Caco-2 (cell line): Measurements from ENCODE around the gene SPECC1. TPM values are rescaled to one million over a fixed set of nuclear protein-coding genes. Genes with fewer than 3 reads are reported as not detected.

Experiments used
- BruUV-seq: library from RNA; stranded (reverse); fragments of 400-500 nt; replicated peaks from 2 replicates; lab custom pipeline; 2021; lab: Mats Ljungman, UMichigan
- CTCF ChIA-PET: fragments of 300-600 bp; sonication (Branson Sonifier 250); formaldehyde crosslinking; loops from one replicate; lab custom pipeline; 2022; ENCODE audit warnings: antibody characterized with exemption; lab: Charles Lee
- POLR2A ChIA-PET: fragments of 300-600 bp; sonication (Branson Sonifier 250); formaldehyde crosslinking; loops from one replicate; lab custom pipeline; 2022; ENCODE audit warnings: antibody characterized with exemption; lab: Charles Lee
- DNase-seq, 2 experiments: peaks; one replicate each; pipeline versions ENCODE4 v3.0.0 to v3.0.0-alpha.2; 2020 to 2022
- H3K27me3 ChIP-seq: replicated peaks from 2 replicates; pipeline ENCODE4 v1.6.0; 2011; ENCODE audit warnings: low read length; ENCODE audit not compliant: control insufficient read depth, insufficient read depth
- H3K36me3 ChIP-seq: 2 replicates; pipeline ENCODE4 v1.5.1; 2011; ENCODE audit warnings: low read length; ENCODE audit not compliant: control insufficient read depth, insufficient read depth
- H3K4me1 ChIP-seq: fragments of 250-450 bp; sonication (Bioruptor Pico); 2 replicates; pipeline ENCODE4 v1.5.1; 2020; ENCODE audit warnings: mild to moderate bottlenecking
- H3K4me3 ChIP-seq: 2 replicates; pipeline ENCODE4 v1.5.1; 2011; ENCODE audit warnings: low read depth, mild to moderate bottlenecking, control low read depth, low read length
- H3K9me3 ChIP-seq: fragments of 250-450 bp; sonication (Bioruptor Pico); 2 replicates; pipeline ENCODE4 v1.5.1; 2020; ENCODE audit warnings: mild to moderate bottlenecking, moderate library complexity
- H3K27ac Mint-ChIP-seq: one replicate; pipeline ENCODE4 v1.8.0; 2022; ENCODE audit warnings: mixed read lengths; ENCODE audit not compliant: unreplicated experiment
- H3K27me3 Mint-ChIP-seq: one replicate; pipeline ENCODE4 v1.8.0; 2022; ENCODE audit warnings: mixed read lengths; ENCODE audit not compliant: insufficient read depth, unreplicated experiment
- H3K36me3 Mint-ChIP-seq: one replicate; pipeline ENCODE4 v1.8.0; 2022; ENCODE audit warnings: mild to moderate bottlenecking, mixed read lengths; ENCODE audit not compliant: insufficient read depth, unreplicated experiment
- H3K4me1 Mint-ChIP-seq: one replicate; pipeline ENCODE4 v1.8.0; 2022; ENCODE audit warnings: low read depth, mixed read lengths; ENCODE audit not compliant: unreplicated experiment
- H3K4me3 Mint-ChIP-seq: one replicate; pipeline ENCODE4 v1.8.0; 2022; ENCODE audit warnings: mild to moderate bottlenecking, moderate library complexity, mixed read lengths; ENCODE audit not compliant: unreplicated experiment
- H3K9me3 Mint-ChIP-seq: one replicate; pipeline ENCODE4 v1.8.0; 2022; ENCODE audit warnings: mixed read lengths; ENCODE audit not compliant: unreplicated experiment
- intact Hi-C: fragments of 100-400 bp; cut with micrococcal nuclease; formaldehyde crosslinking; loops from one replicate; pipeline ENCODE4 v1.10.0; 2022; ENCODE audit not compliant: unreplicated experiment
- total RNA-seq: library from RNA; stranded (reverse); gene quantifications from 2 replicates; pipeline ENCODE4 v1.2.3, GENCODE V29; 2022
- TF ChIP-seq, protein P1 (sequence below), 2 experiments: fragments of 200-600 bp in 1 of 2; IDR thresholded peaks; 1 replicate in 1 of 2; 2 replicates in 1 of 2; pipeline versions ENCODE4 v1.5.1 to v1.8.0; 2011 to 2022; ENCODE audit warnings: antibody characterized with exemption in 1 of 2, control low read depth in 1 of 2, inconsistent platforms in 1 of 2, low read depth in 1 of 2, low read length in 1 of 2, mild to moderate bottlenecking in 1 of 2, moderate library complexity in 1 of 2; ENCODE audit not compliant: insufficient read depth in 1 of 2, severe bottlenecking in 1 of 2, unreplicated experiment in 1 of 2

The SPECC1 gene
- total RNA-seq, 1 experiment from 2014 or later: 123 TPM

GRCh38 chr17:20084621-20085282 is 75.6 kb downstream of the SPECC1 start:
- peaks cover 19% of the 10 kb centered on the region for H3K27me3 Mint-ChIP-seq
- no peaks in the 10 kb centered on the region for H3K36me3 Mint-ChIP-seq
- intact Hi-C loops: no loop called here
- no peaks in the 10 kb centered on the region for H3K9me3 Mint-ChIP-seq
- H3K27me3 ChIP-seq: no peaks in the 10 kb centered on the region
- no peak overlapping the region for H3K4me3 Mint-ChIP-seq
- TF ChIP-seq, protein P1, sequence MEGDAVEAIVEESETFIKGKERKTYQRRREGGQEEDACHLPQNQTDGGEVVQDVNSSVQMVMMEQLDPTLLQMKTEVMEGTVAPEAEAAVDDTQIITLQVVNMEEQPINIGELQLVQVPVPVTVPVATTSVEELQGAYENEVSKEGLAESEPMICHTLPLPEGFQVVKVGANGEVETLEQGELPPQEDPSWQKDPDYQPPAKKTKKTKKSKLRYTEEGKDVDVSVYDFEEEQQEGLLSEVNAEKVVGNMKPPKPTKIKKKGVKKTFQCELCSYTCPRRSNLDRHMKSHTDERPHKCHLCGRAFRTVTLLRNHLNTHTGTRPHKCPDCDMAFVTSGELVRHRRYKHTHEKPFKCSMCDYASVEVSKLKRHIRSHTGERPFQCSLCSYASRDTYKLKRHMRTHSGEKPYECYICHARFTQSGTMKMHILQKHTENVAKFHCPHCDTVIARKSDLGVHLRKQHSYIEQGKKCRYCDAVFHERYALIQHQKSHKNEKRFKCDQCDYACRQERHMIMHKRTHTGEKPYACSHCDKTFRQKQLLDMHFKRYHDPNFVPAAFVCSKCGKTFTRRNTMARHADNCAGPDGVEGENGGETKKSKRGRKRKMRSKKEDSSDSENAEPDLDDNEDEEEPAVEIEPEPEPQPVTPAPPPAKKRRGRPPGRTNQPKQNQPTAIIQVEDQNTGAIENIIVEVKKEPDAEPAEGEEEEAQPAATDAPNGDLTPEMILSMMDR (IDR thresholded peaks at IDR 0.05; ENCODE audit: insufficient read depth in 1 of 2, low read depth in 1 of 2, low read length in 1 of 2, severe bottlenecking in 1 of 2, unreplicated experiment in 1 of 2): no peak
- no peak overlapping the region for H3K4me3 ChIP-seq
- ChIA-PET POLR2A (no interaction called here), CTCF (no interaction called here)
- H3K9me3 ChIP-seq: no peaks in the 10 kb centered on the region
- H3K4me1 Mint-ChIP-seq: no peaks in the 10 kb centered on the region
- no peaks in the 10 kb centered on the region for H3K36me3 ChIP-seq
- no TSS peak for BruUV-seq
- no peak for DNase-seq
- H3K27ac Mint-ChIP-seq: no peak overlapping the region
- H3K4me1 ChIP-seq: no peaks in the 10 kb centered on the region

- CTCF ChIA-PET: no interaction called here
Observed at GRCh38 chr17:20085283-20085845, 76.2 kb downstream of the SPECC1 start.

GRCh38 chr17:20086416-20087076 is 77.4 kb downstream of the SPECC1 start:
- H3K4me3 ChIP-seq: no peak overlapping the region
- Mint-ChIP-seq H3K4me1 (no peaks in the 10 kb centered on the region), H3K36me3 (no peaks in the 10 kb centered on the region), H3K9me3 (no peaks in the 10 kb centered on the region), H3K4me3 (no peak overlapping the region), H3K27ac (peak overlapping the region; percentile 21), H3K27me3 (peaks cover 11% of the 10 kb centered on the region)
- H3K9me3 ChIP-seq: no peaks in the 10 kb centered on the region
- DNase-seq: no peak
- TF ChIP-seq, protein P1 (IDR thresholded peaks at IDR 0.05; ENCODE audit: insufficient read depth in 1 of 2, low read depth in 1 of 2, low read length in 1 of 2, severe bottlenecking in 1 of 2, unreplicated experiment in 1 of 2): no peak
- ChIA-PET CTCF (no interaction called here), POLR2A (no interaction called here)
- no peaks in the 10 kb centered on the region for H3K4me1 ChIP-seq
- intact Hi-C loops: no loop called here
- H3K36me3 ChIP-seq: no peaks in the 10 kb centered on the region
- no peaks in the 10 kb centered on the region for H3K27me3 ChIP-seq
- BruUV-seq: no TSS peak

More at GRCh38 chr17:20085283-20085845, 76.2 kb downstream of the SPECC1 start:
- Histone ChIP-seq H3K36me3 (no peaks in the 10 kb centered on the region), H3K4me3 (no peak overlapping the region), H3K4me1 (no peaks in the 10 kb centered on the region), H3K27me3 (no peaks in the 10 kb centered on the region), H3K9me3 (no peaks in the 10 kb centered on the region)
- no peak overlapping the region for H3K4me3 Mint-ChIP-seq
- H3K36me3 Mint-ChIP-seq: no peaks in the 10 kb centered on the region
- no peaks in the 10 kb centered on the region for H3K4me1 Mint-ChIP-seq
- H3K27ac Mint-ChIP-seq: no peak overlapping the region
- intact Hi-C loops: no loop called here
- POLR2A ChIA-PET: no interaction called here
- no TSS peak for BruUV-seq
- H3K9me3 Mint-ChIP-seq: no peaks in the 10 kb centered on the region
- TF ChIP-seq, protein P1 (IDR thresholded peaks at IDR 0.05; ENCODE audit: insufficient read depth in 1 of 2, low read depth in 1 of 2, low read length in 1 of 2, severe bottlenecking in 1 of 2, unreplicated experiment in 1 of 2): no peak
- H3K27me3 Mint-ChIP-seq: peaks cover 15% of the 10 kb centered on the region
- no peak for DNase-seq
